Activated T-helper 1 cell treated with Interleukin-2 at 50 U/mL for 16 hours (primary cell): Measurements from ENCODE around the gene ADAP1.

Experiments used
- DNase-seq: peaks from one replicate; pipeline ENCODE4 v3.0.0-alpha.2; 2020; ENCODE audit warnings: low read depth

ADAP1 gene

GRCh38 chr7:908591-909357 is 45.7 kb downstream of the ADAP1 start:
- DNase-seq = peak; percentile 51

DNA sequence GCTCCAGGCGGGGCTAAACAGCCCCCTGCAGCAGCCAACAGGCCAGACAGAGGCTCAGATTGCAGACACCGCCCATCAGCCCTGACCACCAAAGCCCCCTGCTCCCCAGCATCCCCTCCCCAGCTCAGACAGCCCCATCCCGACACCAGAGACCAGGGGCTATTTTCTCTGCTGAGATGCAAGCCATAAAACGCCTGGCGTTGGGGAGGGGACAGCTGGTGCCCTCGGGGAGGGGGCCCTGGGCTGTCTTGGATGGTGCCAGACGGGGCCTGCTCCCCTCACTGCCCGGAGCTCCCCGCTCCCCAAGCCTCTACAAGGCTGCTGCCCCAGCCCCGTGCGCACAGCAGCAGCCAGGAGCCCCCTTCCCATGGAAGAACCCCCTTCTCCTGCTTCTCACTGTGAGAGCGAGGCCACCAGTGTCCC is 46.3 kb downstream of the ADAP1 start:
- DNase-seq = no peak

GRCh38 chr7:907158-907980 is 47.1 kb downstream of the ADAP1 start:
- DNase-seq = no peak

GRCh38 chr7:906776-907157 is 47.7 kb downstream of the ADAP1 start:
- DNase-seq = no peak

DNA sequence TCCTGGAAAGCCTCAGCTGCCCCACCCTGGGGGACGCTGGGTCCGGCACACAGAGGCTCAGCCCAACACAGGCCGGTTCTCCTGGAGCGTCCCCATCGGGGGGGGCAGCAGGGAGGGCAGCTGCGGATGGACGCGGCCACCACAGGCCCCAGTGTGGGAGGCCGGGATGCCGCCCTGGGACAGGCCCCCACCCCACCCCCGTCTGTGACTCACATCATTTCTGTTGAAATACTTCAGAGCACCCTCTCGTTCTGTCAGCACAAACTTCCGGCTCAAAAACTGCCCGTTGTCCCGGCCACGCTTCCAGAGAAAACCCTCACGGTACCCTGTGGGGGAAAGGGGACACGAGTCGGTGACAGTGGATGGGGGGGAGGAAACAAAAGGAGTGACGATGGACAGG is 49.6 kb downstream of the ADAP1 start:
- no peak for DNase-seq

DNA sequence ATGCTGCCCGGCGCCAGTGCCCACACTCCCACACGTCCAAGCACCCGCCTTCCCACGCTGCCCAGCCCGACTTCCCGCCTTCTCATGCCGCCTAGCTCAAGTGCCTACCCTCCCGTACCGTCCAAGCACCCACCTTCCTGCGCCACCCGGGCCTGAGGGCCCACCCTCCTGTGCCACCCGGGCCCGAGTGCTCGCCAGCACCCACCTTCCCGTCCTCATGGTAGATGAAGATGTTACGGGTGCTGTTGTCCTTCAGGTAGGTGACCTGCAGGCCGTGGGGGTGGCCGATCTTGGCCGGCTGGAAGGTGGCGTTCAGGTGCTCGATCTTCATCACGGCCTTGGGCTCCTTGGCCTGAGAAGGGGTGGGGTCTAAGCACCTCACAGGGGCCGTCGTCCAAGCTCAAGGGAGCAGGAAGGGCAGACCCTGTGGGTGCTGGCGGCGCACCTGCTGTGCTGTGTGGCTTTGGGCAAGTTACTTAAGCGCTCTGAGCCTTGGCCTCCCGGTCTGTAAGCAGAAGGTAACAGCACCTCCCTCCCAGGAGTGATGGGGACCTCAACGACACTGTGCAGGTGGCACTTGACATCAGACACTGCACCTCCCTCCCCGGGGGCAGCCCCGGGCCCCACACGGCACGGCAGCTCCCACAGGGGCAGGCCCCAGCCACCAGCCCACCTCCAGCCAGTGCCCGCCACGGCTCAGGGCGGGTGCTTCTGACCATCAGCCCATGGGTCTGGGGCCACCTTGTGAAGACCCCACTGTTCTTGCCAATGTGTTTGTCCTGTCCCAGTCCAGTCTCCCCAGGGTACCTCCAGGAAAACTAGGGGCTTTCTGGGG is 50.3 kb downstream of the ADAP1 start:
- DNase-seq = no peak

DNA sequence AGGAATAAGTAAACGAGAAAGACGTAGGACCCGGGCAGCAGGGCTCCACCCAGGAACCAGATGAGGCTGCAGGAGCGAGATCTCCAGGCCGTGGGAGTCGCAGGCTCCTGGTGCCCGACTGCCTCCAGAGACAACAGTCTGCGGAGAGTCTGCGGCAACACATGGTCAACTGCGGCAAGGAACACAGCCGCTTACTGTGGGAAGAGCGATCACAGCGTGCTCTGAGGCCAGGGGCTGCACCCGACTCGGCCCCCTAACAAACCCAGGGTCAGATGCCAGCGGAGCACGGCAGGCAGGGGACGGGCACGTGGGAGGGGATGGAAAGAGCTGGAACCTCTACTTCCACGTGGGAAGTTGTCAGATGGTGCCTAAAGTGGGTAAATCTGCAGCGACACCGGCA is 51.5 kb downstream of the ADAP1 start:
- no peak for DNase-seq

DNA sequence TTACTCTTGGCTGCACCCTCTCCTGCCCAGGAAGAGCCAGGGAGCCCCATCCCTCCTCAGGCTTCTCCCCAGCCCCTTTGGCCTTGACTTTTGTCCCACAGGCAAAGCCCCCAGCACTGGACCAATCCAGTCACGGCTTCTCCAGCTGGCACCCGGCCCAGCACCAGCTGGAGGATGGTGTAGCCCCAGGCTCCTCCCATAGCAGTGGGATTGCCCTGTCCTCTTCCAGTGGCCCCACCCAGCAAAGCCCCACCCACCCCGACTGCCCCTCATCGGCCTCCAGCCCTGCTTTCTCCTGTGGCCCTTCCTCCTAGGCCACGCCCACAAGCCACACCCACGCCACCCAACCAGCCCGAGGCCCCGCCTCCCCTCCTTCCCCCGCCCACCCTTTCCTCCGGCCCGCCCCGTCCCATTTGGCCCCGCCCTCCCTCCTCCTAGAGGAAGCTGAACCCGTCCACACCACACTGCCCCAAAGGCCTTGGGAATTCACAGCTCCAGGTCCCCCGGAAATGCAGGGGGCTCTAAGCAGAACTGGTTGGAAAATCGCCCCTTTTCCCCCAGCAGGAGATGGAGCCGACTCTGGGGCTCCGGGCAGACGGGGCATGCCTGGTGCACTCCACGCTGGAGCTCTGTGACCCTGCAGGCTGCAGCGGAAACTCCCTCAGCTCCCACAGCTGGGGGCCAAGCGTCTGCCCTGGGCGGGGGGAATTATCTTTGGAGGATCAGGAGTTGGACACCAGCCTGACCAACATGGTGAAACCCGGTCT is 52.9 kb downstream of the ADAP1 start:
- DNase-seq = no peak

GRCh38 chr7:901041-901387 is 53.5 kb downstream of the ADAP1 start:
- DNase-seq = no peak

DNA sequence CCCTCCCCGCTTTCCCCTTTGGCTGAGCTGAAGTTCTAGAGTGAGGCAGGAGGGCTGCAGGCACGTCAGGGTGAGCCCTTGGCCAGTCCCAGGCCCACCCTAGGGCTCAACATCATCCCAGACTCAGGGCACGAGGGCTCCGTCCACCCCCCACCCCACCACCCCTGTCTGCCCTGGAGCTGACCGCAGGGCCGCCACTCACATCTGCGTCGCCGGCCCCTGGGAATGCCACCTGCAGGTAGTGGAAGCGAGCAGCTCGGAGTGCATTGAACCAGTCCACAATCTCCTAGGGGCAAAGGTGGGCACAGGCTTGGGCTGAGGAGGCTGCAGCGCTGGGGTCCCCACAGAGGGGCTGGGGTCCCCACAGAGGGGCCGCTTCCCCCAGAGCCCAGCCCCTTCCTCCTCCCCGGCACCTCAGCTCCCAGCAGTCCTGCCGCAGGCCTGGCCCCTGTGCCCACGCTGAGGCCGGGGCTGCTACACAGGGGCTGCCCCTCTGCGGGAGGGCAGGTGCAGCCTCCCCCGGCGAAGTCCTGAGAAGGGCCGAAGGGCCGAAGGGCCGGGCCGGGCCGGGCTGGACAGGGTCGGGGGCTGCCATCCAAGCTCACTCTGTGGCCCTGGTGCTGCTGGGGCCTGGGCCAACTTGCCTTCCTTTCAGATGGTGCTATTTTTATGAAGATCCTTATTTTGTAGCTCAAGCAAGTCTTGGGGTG is 54.0 kb downstream of the ADAP1 start:
- DNase-seq = no peak

DNA sequence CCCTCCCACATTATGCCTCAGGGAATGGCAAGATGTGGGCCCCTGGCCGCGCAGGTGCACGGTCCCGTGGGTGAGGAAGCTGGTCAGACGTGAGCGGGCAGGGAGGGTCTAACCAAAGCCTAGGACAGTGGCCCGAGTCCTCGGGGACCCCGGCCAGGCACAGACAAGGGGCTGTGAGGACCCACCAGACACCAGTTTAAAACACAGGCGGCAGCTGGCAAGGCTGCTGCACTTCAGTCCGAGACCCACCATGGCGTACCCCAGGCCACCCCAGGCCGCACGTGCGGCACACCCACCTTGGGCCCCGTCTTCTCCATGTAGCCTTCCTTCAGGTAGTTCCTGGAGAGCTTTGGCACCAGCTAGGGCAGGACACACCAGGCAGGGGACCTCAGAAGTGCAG is 54.7 kb downstream of the ADAP1 start:
- no peak for DNase-seq

GRCh38 chr7:898855-899681 is 55.4 kb downstream of the ADAP1 start:
- DNase-seq = no peak

- DNase-seq = no peak
Observed at GRCh38 chr7:898460-898854, 56.0 kb downstream of the ADAP1 start.

GRCh38 chr7:897771-898376 is 56.6 kb downstream of the ADAP1 start:
- DNase-seq = no peak

DNA sequence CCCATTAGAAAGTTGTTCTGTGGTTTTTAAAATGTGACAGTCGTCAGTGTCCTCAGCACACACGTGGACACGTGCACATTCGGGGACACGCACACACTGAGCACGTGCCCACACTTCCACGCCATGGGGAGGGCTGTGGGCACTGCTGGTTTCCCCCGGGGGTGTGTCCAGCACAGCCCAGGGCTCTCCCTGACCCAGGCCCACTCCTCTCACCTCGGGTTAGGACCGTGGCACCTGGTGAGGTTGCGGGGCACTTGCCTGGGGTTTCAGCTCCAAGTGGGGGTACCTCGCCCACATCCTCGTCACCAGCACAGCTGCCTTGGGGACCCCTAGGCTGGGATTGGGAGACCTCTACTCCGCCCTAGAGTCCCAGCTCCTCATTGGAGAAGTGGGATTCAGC is 57.4 kb downstream of the ADAP1 start:
- DNase-seq = no peak

DNA sequence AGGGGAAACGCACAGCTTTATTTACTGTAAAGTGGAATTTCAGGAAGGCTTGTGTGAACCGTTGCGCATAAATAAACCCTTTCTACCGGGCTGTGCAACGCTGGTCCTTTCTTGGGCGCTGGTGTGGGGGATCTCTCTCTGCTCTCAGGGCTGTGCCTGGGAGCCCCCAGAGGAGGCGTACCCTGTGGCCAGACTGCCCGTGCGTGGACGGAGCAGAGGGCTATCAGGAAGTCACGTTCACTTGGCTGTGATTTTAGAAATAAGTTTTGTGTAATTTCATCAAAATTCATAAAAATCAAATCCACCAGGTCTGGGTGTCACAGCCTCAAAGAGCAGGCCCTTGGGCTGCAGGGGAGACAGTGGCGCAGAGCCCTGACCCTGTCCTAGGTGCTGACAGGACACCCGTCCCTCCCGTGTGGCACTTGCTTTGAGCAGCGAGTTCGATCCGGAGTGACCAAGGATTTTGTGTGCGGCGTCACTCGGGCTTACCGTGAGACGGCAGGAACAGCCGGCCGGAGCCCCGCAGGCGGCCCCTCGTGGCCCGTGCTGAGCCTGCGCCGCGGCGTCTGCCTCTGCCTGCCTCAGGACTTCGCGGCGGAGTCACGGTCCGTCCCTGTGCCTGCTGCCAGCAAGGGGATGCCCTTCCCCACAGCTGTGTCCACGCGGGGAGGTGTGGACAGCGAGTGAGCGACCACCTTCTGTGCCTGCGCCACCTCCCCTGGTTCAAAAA is 58.0 kb downstream of the ADAP1 start:
- DNase-seq = no peak

- no peak for DNase-seq
Observed at GRCh38 chr7:895451-896052, 58.9 kb downstream of the ADAP1 start.

DNA sequence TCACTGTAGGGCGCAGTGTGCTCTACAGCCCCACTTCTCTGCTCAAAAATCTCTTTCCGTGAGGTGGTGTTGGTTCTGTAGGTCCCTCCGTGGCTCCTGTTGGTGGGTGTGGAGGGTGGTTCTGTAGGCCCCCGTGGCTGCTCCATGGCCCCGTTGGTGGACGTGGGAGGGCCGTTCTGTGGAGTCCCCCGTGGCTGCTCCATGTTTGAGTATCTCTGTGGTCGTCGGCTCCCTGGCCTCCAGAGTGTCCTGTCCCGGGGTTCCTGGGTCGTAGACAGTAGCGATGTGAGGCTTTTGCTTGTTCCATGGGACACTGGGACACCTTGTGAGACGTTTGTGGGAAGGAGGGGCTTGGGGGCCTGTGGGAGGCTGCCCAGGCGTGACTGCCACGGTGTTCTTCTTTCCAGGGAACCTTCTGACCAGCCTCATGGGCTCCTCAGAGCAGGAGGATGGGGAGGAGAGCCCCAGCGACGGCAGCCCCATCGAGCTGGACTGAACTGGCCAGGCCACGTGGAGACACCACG is 59.5 kb downstream of the ADAP1 start:
- DNase-seq = no peak
